Measurements from ENCODE around the gene TLN1.

DNA sequence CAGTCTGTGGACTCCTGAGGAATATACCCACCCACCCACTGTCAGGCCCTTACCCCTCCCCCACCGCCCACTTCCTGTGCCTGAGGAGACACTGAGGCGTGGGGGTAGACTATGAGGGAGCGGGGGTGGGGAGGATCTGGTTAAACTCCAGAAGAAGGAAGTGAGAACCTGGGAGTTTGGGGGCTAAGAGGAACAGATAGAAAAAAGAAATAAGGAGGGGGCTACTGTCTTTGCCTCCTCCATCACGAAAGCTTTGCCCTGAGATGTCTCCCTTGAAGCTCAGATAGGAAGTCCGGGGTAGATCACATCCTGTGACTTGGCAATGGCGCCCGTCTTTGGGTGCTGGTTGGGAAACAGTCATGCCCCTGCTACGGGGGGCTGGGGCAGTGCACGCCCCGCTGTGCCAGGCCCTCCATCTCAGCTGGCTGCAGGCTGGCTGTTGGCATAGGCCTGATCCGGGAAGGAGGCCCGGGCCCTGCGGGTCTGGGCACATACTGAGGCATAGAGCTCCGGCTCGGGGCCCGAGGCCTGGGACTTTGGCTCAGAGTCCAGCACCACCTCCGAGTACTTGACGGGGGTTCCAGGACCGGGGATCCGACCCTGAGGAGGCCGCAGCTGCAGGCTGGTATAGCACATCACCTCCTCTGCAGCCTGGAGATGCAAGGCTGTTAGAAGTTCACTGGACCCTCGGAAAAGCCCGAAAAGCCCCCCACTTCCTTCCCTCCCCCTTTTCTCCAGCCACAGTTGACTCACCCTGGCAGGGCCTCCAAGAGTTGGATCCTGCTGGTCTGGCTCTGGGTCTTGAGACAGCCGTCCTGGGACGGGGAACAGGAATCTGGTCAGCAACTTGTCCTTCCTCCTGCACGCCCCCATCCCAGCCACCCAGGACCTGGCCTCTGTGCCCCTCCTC, 82.3 kb downstream of the TLN1 start:
- TF ChIP-seq SIN3A (IDR thresholded peaks at IDR 0.05; ENCODE audit: low read depth, low read length) (no peak), HDGF (IDR thresholded peaks at IDR 0.05) (no peak)
- TF ChIP-seq, protein P1, sequence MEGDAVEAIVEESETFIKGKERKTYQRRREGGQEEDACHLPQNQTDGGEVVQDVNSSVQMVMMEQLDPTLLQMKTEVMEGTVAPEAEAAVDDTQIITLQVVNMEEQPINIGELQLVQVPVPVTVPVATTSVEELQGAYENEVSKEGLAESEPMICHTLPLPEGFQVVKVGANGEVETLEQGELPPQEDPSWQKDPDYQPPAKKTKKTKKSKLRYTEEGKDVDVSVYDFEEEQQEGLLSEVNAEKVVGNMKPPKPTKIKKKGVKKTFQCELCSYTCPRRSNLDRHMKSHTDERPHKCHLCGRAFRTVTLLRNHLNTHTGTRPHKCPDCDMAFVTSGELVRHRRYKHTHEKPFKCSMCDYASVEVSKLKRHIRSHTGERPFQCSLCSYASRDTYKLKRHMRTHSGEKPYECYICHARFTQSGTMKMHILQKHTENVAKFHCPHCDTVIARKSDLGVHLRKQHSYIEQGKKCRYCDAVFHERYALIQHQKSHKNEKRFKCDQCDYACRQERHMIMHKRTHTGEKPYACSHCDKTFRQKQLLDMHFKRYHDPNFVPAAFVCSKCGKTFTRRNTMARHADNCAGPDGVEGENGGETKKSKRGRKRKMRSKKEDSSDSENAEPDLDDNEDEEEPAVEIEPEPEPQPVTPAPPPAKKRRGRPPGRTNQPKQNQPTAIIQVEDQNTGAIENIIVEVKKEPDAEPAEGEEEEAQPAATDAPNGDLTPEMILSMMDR (IDR thresholded peaks at IDR 0.05 in 2 of 3, conservative IDR thresholded peaks at IDR 0.05 in 1 of 3; ENCODE audit: control insufficient read depth in 2 of 3, extremely low read depth in 1 of 3, insufficient read depth in 1 of 3, low read depth in 3 of 3, low read length in 3 of 3), result no peak
